HG02938 (cell line): Measurements from ENCODE around the gene SOX15.

ENCODE experiments used
- ATAC-seq: cut with Tn5 transposase; IDR thresholded peaks from one replicate; pipeline ENCODE4 v1.9.1; 2021; ENCODE audit warnings: mild to moderate bottlenecking, moderate library complexity; ENCODE audit not compliant: unreplicated experiment

Gene SOX15

DNA sequence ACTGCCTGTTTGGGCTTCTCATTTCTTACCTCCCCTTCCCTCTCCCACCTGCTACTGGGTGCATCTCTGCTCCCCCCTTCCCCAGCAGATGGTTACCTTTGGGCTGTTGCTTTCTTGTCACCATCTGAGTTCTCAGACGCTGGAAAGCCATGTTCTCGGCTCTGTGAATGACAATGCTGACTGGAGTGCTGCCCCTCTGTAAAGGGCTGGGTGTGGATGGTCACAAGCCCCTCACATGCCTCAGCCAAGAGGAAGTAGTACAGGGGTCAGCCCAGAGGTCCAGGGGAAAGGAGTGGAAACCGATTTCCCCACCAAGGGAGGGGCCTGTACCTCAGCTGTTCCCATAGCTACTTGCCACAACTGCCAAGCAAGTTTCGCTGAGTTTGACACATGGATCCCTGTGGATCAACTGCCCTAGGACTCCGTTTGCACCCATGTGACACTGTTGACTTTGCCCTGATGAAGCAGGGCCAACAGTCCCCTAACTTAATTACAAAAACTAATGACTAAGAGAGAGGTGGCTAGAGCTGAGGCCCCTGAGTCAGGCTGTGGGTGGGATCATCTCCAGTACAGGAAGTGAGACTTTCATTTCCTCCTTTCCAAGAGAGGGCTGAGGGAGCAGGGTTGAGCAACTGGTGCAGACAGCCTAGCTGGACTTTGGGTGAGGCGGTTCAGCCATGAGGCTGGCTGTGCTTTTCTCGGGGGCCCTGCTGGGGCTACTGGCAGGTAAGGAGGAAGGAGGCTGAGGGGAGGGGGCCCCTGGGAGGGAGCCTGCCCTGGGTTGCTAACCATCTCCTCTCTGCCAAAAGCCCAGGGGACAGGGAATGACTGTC is 10.7 kb downstream of the SOX15 start, which contains the start of gene CD68:
TSS of gene CD68 (plus strand) at position 638 of the 833 bp plus-strand sequence. CDS start at position 678, 40 bp downstream.
- ATAC-seq, result peak; percentile 41

- ATAC-seq, result no peak
Observed at GRCh38 chr17:7577327-7578199, 12.3 kb downstream of the SOX15 start.

- ATAC-seq, result no peak
Observed at GRCh38 chr17:7576432-7576937, 13.4 kb downstream of the SOX15 start.

DNA sequence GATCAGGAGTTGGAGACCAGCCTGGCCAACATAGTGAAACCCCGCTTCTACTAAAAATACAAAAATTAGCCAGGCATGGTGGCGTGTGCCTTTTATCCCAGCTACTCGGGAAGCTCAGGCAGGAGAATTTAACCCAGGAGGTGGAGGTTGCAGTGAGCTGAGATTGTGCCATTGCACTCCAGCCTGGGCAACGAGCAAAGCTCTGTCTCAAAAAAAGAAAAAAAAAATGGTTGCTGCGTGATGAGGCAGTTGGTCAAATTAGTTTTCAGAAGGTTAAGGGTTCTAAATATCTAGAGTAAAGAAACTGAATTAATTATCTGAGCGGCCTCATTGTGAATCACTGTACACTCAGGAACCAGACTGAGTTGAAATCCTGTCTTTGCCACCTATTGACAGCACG is 13.9 kb downstream of the SOX15 start:
- ATAC-seq, result no peak

GRCh38 chr17:7575481-7575883 is 14.4 kb downstream of the SOX15 start:
- ATAC-seq, result no peak

DNA sequence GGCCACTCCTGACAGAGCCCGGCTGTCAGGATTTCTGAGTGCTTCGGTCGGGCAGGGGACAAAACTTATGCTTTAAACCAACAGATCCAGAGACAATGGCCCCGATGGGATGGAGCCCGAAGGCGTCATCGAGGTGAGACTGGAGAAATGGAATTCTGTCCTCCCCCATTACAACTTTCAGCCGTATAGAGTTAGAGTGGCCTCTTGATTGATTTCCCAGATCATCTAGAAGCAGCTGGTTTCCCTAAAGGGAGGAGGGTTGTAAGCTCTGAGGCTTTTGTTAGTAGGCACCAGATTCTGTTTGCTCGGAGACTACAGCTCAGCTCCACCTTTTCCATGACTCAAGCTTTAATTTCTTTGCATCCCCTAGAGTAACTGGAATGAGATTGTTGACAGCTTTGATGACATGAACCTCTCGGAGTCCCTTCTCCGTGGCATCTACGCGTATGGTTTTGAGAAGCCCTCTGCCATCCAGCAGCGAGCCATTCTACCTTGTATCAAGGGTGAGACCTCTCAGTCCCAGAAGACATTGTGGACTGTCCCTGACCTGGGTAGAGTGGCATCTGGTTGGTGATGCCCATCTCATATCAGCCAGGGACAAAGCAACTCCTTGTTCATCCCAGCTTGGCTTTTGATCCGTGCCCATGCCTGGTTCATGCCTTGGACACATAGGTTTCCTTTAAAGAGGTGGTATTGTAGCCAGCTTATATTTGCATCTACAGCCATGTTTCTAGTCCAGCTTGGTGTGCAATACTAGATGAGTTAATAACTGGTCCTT is 15.5 kb downstream of the SOX15 start:
- no peak for ATAC-seq

- no peak for ATAC-seq
Observed at GRCh38 chr17:7573324-7574080, 16.4 kb downstream of the SOX15 start.

GRCh38 chr17:7572588-7573323 is 17.1 kb downstream of the SOX15 start:
- ATAC-seq, result peak; percentile 87

- no peak for ATAC-seq
Observed at GRCh38 chr17:7572338-7572587, 17.6 kb downstream of the SOX15 start.

GRCh38 chr17:7570351-7570750 is 19.5 kb downstream of the SOX15 start:
- no peak for ATAC-seq

DNA sequence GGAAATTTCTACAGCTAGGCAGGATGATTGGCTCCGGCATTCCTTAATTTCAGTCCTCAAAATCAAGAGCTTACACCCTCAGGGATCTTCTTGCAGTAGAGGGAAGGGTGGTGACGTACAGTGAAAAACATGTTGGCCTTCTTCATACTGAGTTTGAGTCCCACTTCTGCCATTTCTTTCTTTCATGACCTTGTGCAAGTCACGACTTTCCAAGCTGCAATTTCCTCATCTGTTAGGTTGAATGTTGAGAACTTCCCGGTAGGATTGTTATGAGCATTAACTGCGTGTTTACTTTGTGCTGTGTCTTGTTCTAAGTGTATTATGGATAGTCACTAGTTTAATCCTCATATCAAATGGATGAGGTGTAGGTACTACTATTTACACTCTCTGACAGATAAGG is 20.3 kb downstream of the SOX15 start:
- no peak for ATAC-seq

GRCh38 chr17:7563115-7563869 is 26.6 kb downstream of the SOX15 start:
- ATAC-seq, result no peak

GRCh38 chr17:7562208-7562605 is 27.7 kb downstream of the SOX15 start:
- no peak for ATAC-seq

DNA sequence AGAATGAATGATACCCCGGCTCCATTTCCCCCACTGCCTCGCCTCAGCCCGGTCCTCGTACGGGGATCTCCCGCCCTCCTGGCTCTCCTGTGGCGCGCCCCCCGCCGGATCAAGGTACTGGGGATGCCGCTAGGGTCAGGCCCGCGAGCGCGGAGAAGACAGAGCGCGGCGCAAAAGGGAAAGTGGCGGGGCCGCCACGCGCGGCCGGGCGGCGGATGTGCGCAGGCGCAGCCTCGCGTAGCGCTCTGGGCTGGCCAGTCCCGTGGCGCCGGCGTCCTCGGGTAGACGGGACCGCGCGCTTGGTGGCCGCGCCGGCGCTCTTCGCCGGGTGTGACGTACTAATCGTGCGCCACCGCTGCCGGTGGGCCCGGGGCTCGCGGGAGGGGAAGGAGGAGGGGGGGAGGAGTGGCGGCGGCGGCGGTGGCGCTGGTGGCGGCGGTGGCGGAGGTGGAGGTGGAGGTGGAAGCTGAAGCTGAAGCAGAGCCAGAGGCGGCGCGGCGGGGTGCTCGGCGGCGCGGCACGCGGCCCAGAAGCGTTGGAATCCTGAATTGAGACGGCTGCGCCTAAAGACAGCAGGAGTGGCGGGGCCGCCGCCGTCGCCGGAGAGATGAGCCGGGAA is 28.2 kb downstream of the SOX15 start, which contains the start of gene SENP3:
TSS of gene SENP3 (plus strand) at position 331 of the 619 bp plus-strand sequence. CDS start 1,158 bp downstream, outside the sequence.
- peak; percentile 42 for ATAC-seq

- ATAC-seq, result peak; percentile 44
Observed at GRCh38 chr17:7561028-7561575, 28.8 kb downstream of the SOX15 start.

DNA sequence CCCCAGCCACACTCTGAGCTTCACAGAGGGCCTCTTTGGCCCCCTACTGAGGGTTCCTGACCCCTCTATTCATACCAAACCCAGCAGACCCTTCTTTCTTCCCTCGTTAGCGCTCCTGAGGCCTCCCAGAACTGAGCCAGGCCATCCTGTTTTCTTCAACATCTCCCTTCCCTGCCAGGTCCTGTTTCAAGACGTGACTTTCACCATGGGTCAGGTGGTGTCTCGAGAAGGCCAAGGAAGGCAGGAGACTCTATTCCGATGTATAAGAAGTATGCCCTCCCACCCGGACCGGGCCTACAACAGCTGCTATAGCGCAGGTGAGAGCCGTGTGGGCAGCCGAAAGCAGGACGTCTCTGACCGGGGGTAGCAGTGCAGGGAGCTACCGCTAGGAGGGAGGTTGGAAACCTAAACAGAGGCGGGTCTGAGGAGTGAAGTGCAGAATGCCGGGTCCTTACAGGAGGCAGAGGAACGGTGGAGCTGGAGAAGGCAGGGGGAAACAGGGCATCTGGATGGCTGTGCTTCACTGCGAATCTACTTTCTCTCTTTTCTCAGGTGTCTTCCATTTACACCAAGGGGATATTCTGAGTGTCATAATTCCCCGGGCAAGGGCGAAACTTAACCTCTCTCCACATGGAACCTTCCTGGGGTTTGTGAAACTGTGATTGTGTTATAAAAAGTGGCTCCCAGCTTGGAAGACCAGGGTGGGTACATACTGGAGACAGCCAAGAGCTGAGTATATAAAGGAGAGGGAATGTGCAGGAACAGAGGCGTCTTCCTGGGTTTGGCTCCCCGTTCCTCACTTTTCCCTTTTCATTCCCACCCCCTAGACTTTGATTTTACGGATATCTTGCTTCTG is 29.5 kb downstream of the SOX15 start:
- ATAC-seq, result no peak
